HEK293 (cell line): ENCODE data around the gene MAGI1.

ENCODE experiments used
- CTCF ChIA-PET: fragments of 350-600 bp; formaldehyde crosslinking; extraction: SDS; loops from one replicate; lab custom pipeline; 2021; ENCODE audit warnings: antibody characterized with exemption; lab: Yijun Ruan, JAX
- POLR2A ChIA-PET: fragments of 300-600 bp; formaldehyde crosslinking; extraction: SDS; loops from one replicate; lab custom pipeline; 2020; ENCODE audit warnings: antibody characterized with exemption, inconsistent platforms; lab: Yijun Ruan, JAX
- H3K27ac ChIP-seq: fragments of 200-500 bp; sonication (Bioruptor generic); 2 replicates; pipeline ENCODE4 v1.5.1; 2014; ENCODE audit warnings: low read depth, low read length, control low read depth, inconsistent platforms; ENCODE audit errors: extremely low read depth
- H3K36me3 ChIP-seq, 2 experiments: fragments of 200-500 bp in 1 of 2; sonication (Bioruptor generic) in 1 of 2; 1 replicate in 1 of 2; 2 replicates in 1 of 2; pipeline ENCODE4 v1.5.1; 2014 to 2017; ENCODE audit warnings: inconsistent platforms in 2 of 2, low read length in 2 of 2; ENCODE audit not compliant: control insufficient read depth in 2 of 2, insufficient read depth in 1 of 2
- H3K4me1 ChIP-seq: fragments of 200-500 bp; sonication (Bioruptor generic); 2 replicates; pipeline ENCODE4 v1.5.1; 2014; ENCODE audit warnings: mild to moderate bottlenecking, low read length, inconsistent platforms; ENCODE audit not compliant: control insufficient read depth, insufficient read depth
- H3K4me3 ChIP-seq: 2 replicates; pipeline ENCODE4 v1.5.1; 2011; ENCODE audit warnings: low read depth, mild to moderate bottlenecking, control low read depth, low read length, moderate library complexity
- H3K9me3 ChIP-seq: fragments of 200-500 bp; sonication (Bioruptor generic); 2 replicates; pipeline ENCODE4 v1.5.1; 2014; ENCODE audit warnings: low read depth, low read length, inconsistent platforms; ENCODE audit not compliant: control insufficient read depth, insufficient read depth
- GLI2 ChIP-seq: fragments of 450-650 bp; formaldehyde crosslinking; IDR thresholded peaks from 2 replicates; pipeline ENCODE4; 2017; ENCODE audit warnings: missing biosample characterization, missing genetic modification characterization, low read depth, borderline replicate concordance
- OSR2 ChIP-seq: fragments of 450-650 bp; formaldehyde crosslinking; IDR thresholded peaks from 2 replicates; pipeline ENCODE4 v1.5.1; 2016; ENCODE audit warnings: missing biosample characterization, missing genetic modification characterization
- ZBTB48 ChIP-seq: fragments of 450-650 bp; formaldehyde crosslinking; IDR thresholded peaks from 2 replicates; pipeline ENCODE4 v1.5.1; 2016; ENCODE audit warnings: missing biosample characterization, missing genetic modification characterization
- ZBTB8A ChIP-seq: fragments of 450-650 bp; formaldehyde crosslinking; IDR thresholded peaks from 2 replicates; pipeline ENCODE4 v1.5.1; 2016; ENCODE audit warnings: missing biosample characterization, missing genetic modification characterization
- ZNF121 ChIP-seq: fragments of 450-650 bp; formaldehyde crosslinking; IDR thresholded peaks from 2 replicates; pipeline ENCODE4 v1.5.1; 2016; ENCODE audit warnings: missing biosample characterization, missing genetic modification characterization
- ZNF133 ChIP-seq: fragments of 450-650 bp; formaldehyde crosslinking; IDR thresholded peaks from 2 replicates; pipeline ENCODE4 v1.5.1; 2016; ENCODE audit warnings: missing biosample characterization, missing genetic modification characterization
- ZNF140 ChIP-seq: fragments of 450-650 bp; formaldehyde crosslinking; IDR thresholded peaks from 2 replicates; pipeline ENCODE4 v1.5.1; 2016; ENCODE audit warnings: missing biosample characterization, missing genetic modification characterization
- ZNF155 ChIP-seq: fragments of 450-650 bp; formaldehyde crosslinking; IDR thresholded peaks from 2 replicates; pipeline ENCODE4 v1.5.1; 2016; ENCODE audit warnings: missing biosample characterization, missing genetic modification characterization
- ZNF24 ChIP-seq: fragments of 450-650 bp; formaldehyde crosslinking; IDR thresholded peaks from 2 replicates; pipeline ENCODE4 v1.5.1; 2016; ENCODE audit warnings: missing biosample characterization, missing genetic modification characterization
- ZNF548 ChIP-seq: fragments of 450-650 bp; formaldehyde crosslinking; IDR thresholded peaks from 2 replicates; pipeline ENCODE4 v1.5.1; 2016; ENCODE audit warnings: missing biosample characterization, missing genetic modification characterization
- ZNF658 ChIP-seq: fragments of 450-650 bp; formaldehyde crosslinking; IDR thresholded peaks from 2 replicates; pipeline ENCODE4; 2016; ENCODE audit warnings: missing biosample characterization, missing genetic modification characterization
- ZNF660 ChIP-seq: fragments of 450-650 bp; IDR thresholded peaks from 2 replicates; pipeline ENCODE4 v1.5.1; 2018; ENCODE audit warnings: missing biosample characterization, mild to moderate bottlenecking, missing genetic modification characterization
- ZNF670 ChIP-seq: fragments of 450-650 bp; formaldehyde crosslinking; IDR thresholded peaks from 2 replicates; pipeline ENCODE4 v1.5.1; 2016; ENCODE audit warnings: missing biosample characterization, missing genetic modification characterization, low read depth
- ZXDB ChIP-seq: fragments of 450-650 bp; formaldehyde crosslinking; IDR thresholded peaks from 2 replicates; pipeline ENCODE4 v1.5.1; 2016; ENCODE audit warnings: missing biosample characterization, missing genetic modification characterization
- TF ChIP-seq, protein P1 (sequence below): fragments of 450-650 bp; formaldehyde crosslinking; IDR thresholded peaks from 2 replicates; pipeline ENCODE4 v1.5.1; 2017; ENCODE audit warnings: missing biosample characterization, missing genetic modification characterization
- TF ChIP-seq, protein P2 (sequence below): fragments of 450-650 bp; formaldehyde crosslinking; IDR thresholded peaks from 2 replicates; pipeline ENCODE4 v1.5.1; 2016; ENCODE audit warnings: missing biosample characterization, missing genetic modification characterization, borderline replicate concordance
- TF ChIP-seq, protein P3 (sequence below): fragments of 450-650 bp; formaldehyde crosslinking; conservative IDR thresholded peaks from 2 replicates; pipeline ENCODE4 v1.5.1; 2016; ENCODE audit warnings: low read depth, missing biosample characterization, missing genetic modification characterization
- TF ChIP-seq, protein P4 (sequence below): fragments of 450-650 bp; IDR thresholded peaks from 2 replicates; pipeline ENCODE4 v1.5.1; 2018; ENCODE audit warnings: missing biosample characterization, missing genetic modification characterization

MAGI1 gene

DNA sequence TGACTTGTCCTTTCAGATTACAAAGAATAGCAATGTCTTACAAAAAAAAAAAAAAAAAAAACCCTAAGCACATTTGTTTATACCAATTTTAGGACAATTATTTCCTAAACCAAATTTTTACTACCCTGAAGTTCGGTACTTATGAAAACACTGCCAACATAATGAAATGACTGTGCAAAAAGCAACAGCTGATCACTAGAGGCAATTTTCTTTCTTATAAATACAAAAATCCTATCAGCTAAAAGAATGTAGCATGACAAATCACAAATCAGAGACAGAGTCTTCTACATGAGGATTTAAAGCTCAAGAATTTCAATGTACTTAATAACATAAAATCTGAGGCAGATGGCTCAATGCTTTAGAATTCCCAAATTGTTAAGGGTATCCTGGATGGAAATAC lies 191.8 kb downstream of the MAGI1 start:
- H3K27ac ChIP-seq, result no peak overlapping the region
- H3K36me3 ChIP-seq, result no peaks in the 10 kb centered on the region
- no peaks in the 10 kb centered on the region for H3K9me3 ChIP-seq
- POLR2A ChIA-PET, result no interaction called here
- TF ChIP-seq, protein P1, sequence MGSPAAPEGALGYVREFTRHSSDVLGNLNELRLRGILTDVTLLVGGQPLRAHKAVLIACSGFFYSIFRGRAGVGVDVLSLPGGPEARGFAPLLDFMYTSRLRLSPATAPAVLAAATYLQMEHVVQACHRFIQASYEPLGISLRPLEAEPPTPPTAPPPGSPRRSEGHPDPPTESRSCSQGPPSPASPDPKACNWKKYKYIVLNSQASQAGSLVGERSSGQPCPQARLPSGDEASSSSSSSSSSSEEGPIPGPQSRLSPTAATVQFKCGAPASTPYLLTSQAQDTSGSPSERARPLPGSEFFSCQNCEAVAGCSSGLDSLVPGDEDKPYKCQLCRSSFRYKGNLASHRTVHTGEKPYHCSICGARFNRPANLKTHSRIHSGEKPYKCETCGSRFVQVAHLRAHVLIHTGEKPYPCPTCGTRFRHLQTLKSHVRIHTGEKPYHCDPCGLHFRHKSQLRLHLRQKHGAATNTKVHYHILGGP (tag by site-specific recombination), result no peak
- TF ChIP-seq ZNF24 (tag by site-specific recombination) (no peak), ZNF548 (tag by site-specific recombination) (no peak), ZNF670 (tag by site-specific recombination) (no peak), ZBTB48 (tag by site-specific recombination) (no peak), OSR2 (tag by site-specific recombination) (no peak), ZXDB (tag by site-specific recombination) (no peak), ZBTB8A (tag by site-specific recombination) (no peak), ZNF140 (no peak), ZNF658 (no peak)
- TF ChIP-seq, protein P2, sequence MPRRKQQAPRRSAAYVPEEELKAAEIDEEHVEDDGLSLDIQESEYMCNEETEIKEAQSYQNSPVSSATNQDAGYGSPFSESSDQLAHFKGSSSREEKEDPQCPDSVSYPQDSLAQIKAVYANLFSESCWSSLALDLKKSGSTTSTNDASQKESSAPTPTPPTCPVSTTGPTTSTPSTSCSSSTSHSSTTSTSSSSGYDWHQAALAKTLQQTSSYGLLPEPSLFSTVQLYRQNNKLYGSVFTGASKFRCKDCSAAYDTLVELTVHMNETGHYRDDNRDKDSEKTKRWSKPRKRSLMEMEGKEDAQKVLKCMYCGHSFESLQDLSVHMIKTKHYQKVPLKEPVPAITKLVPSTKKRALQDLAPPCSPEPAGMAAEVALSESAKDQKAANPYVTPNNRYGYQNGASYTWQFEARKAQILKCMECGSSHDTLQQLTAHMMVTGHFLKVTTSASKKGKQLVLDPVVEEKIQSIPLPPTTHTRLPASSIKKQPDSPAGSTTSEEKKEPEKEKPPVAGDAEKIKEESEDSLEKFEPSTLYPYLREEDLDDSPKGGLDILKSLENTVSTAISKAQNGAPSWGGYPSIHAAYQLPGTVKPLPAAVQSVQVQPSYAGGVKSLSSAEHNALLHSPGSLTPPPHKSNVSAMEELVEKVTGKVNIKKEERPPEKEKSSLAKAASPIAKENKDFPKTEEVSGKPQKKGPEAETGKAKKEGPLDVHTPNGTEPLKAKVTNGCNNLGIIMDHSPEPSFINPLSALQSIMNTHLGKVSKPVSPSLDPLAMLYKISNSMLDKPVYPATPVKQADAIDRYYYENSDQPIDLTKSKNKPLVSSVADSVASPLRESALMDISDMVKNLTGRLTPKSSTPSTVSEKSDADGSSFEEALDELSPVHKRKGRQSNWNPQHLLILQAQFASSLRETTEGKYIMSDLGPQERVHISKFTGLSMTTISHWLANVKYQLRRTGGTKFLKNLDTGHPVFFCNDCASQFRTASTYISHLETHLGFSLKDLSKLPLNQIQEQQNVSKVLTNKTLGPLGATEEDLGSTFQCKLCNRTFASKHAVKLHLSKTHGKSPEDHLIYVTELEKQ (tag by site-specific recombination), result no peak
- no peaks in the 10 kb centered on the region for H3K4me1 ChIP-seq
- H3K4me3 ChIP-seq, result no peak overlapping the region
- CTCF ChIA-PET, result interaction anchor here (0.7 kb wide), 1 partner anchor 30 kb away, joined by 3 read pairs; no protein-coding TSS in a partner anchor

DNA sequence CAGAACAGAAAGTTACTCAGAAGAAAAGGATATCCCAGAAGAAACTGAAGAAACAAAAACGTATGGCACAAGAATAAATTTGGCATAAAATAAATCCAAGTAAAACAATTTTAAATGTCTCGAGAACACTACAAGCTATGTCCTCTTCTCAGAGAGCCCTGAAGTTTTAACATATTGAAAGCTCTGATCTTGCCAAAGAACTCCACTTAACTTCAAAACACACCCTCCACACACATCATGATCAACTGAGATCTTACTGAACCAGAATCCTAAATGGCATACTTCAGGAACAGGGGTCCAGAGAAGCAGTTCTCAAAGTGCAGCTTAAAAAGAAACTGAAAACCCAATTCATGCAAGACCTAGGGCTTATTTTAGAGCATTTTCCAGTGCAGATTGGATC lies 194.3 kb downstream of the MAGI1 start:
- Histone ChIP-seq H3K27ac (no peak overlapping the region), H3K9me3 (no peaks in the 10 kb centered on the region), H3K4me1 (no peaks in the 10 kb centered on the region), H3K4me3 (no peak overlapping the region), H3K36me3 (no peaks in the 10 kb centered on the region)
- TF ChIP-seq, protein P3, sequence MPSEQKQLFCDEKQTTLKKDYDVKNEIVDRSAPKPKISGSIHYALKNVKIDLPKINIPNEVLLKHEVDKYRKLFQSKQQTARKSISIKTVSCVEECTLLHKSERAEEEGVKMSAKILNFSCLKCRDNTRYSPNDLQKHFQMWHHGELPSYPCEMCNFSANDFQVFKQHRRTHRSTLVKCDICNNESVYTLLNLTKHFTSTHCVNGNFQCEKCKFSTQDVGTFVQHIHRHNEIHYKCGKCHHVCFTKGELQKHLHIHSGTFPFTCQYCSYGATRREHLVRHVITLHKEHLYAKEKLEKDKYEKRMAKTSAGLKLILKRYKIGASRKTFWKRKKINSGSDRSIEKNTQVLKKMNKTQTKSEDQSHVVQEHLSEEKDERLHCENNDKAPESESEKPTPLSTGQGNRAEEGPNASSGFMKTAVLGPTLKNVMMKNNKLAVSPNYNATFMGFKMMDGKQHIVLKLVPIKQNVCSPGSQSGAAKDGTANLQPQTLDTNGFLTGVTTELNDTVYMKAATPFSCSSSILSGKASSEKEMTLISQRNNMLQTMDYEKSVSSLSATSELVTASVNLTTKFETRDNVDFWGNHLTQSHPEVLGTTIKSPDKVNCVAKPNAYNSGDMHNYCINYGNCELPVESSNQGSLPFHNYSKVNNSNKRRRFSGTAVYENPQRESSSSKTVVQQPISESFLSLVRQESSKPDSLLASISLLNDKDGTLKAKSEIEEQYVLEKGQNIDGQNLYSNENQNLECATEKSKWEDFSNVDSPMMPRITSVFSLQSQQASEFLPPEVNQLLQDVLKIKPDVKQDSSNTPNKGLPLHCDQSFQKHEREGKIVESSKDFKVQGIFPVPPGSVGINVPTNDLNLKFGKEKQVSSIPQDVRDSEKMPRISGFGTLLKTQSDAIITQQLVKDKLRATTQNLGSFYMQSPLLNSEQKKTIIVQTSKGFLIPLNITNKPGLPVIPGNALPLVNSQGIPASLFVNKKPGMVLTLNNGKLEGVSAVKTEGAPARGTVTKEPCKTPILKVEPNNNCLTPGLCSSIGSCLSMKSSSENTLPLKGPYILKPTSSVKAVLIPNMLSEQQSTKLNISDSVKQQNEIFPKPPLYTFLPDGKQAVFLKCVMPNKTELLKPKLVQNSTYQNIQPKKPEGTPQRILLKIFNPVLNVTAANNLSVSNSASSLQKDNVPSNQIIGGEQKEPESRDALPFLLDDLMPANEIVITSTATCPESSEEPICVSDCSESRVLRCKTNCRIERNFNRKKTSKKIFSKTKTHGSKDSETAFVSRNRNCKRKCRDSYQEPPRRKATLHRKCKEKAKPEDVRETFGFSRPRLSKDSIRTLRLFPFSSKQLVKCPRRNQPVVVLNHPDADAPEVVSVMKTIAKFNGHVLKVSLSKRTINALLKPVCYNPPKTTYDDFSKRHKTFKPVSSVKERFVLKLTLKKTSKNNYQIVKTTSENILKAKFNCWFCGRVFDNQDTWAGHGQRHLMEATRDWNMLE, result no peak
- TF ChIP-seq ZNF121 (tag by site-specific recombination) (no peak), GLI2 (tag by site-specific recombination) (no peak), ZNF660 (tag by site-specific recombination) (no peak), ZNF133 (tag by site-specific recombination) (no peak), ZNF155 (no peak)
- TF ChIP-seq, protein P4, sequence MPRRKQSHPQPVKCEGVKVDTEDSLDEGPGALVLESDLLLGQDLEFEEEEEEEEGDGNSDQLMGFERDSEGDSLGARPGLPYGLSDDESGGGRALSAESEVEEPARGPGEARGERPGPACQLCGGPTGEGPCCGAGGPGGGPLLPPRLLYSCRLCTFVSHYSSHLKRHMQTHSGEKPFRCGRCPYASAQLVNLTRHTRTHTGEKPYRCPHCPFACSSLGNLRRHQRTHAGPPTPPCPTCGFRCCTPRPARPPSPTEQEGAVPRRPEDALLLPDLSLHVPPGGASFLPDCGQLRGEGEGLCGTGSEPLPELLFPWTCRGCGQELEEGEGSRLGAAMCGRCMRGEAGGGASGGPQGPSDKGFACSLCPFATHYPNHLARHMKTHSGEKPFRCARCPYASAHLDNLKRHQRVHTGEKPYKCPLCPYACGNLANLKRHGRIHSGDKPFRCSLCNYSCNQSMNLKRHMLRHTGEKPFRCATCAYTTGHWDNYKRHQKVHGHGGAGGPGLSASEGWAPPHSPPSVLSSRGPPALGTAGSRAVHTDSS (tag by site-specific recombination), result no peak
- ChIA-PET CTCF (interaction anchor here (0.6 kb wide), 1 partner anchor 48 kb away, joined by 3 read pairs; no protein-coding TSS in a partner anchor), POLR2A (no interaction called here)
